Progenitor cell of endocrine pancreas (in vitro differentiated cells): ENCODE measurements around the gene ADIPOR1. TPM values are rescaled to one million over a fixed set of nuclear protein-coding genes. Genes with fewer than 3 reads are reported as not detected.

Source experiments
- DNase-seq: peaks from one replicate; pipeline ENCODE4 v3.0.0; 2021; ENCODE audit warnings: low spot score; ENCODE audit not compliant: unreplicated experiment
- H3K27ac Mint-ChIP-seq: 2 replicates; pipeline ENCODE4 v1.8.0; 2021; ENCODE audit warnings: mild to moderate bottlenecking, moderate library complexity, mixed read lengths
- H3K27me3 Mint-ChIP-seq: 2 replicates; pipeline ENCODE4 v1.8.0; 2021; ENCODE audit warnings: mixed read lengths
- H3K36me3 Mint-ChIP-seq: 2 replicates; pipeline ENCODE4 v1.8.0; 2022; ENCODE audit warnings: mixed read lengths; ENCODE audit not compliant: insufficient read depth
- H3K4me1 Mint-ChIP-seq: 2 replicates; pipeline ENCODE4 v1.8.0; 2021; ENCODE audit warnings: low read depth, mixed read lengths
- H3K4me3 Mint-ChIP-seq: 2 replicates; pipeline ENCODE4 v1.8.0; 2021; ENCODE audit warnings: low read depth, mild to moderate bottlenecking, moderate library complexity, mixed read lengths
- H3K9me3 Mint-ChIP-seq: 2 replicates; pipeline ENCODE4 v1.8.0; 2021; ENCODE audit warnings: low read depth, mixed read lengths
- total RNA-seq: library from RNA; stranded (reverse); gene quantifications from 2 replicates; pipeline ENCODE4 v1.2.1, GENCODE V29; 2021
- TF ChIP-seq, protein P1 (sequence below): fragments of 200-600 bp; sonication (generic); IDR thresholded peaks from one replicate; pipeline ENCODE4 v1.5.0; 2021; ENCODE audit warnings: antibody characterized with exemption, mild to moderate bottlenecking; ENCODE audit not compliant: unreplicated experiment

The ADIPOR1 gene
- total RNA-seq, 1 donor from 2014 or later = 45.7 TPM

DNA sequence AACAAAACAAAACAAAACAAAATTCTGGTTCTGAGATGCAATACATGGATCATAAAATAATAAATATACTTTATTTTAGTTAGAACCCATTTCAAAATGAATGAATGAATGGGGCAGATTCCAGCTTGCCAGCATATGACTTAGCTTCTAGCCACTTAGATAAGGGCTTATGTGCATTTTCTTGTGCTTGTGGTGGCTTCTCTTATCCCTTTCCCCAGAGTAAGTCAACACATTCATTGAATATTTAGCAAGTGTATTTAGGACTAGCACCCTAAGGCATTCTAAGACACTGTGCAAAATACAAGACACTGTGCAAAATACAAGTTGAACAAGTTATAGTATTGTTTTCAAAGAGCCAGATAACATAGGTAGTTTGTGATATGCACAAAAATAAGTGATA, 4.7 kb downstream of the ADIPOR1 start:
- H3K4me3 Mint-ChIP-seq = no peak overlapping the region
- H3K27ac Mint-ChIP-seq = no peak overlapping the region
- H3K9me3 Mint-ChIP-seq = no peaks in the 10 kb centered on the region
- no peak for DNase-seq
- peaks cover 17% of the 10 kb centered on the region for H3K4me1 Mint-ChIP-seq
- H3K36me3 Mint-ChIP-seq = peaks cover 6% of the 10 kb centered on the region
- TF ChIP-seq, protein P1, sequence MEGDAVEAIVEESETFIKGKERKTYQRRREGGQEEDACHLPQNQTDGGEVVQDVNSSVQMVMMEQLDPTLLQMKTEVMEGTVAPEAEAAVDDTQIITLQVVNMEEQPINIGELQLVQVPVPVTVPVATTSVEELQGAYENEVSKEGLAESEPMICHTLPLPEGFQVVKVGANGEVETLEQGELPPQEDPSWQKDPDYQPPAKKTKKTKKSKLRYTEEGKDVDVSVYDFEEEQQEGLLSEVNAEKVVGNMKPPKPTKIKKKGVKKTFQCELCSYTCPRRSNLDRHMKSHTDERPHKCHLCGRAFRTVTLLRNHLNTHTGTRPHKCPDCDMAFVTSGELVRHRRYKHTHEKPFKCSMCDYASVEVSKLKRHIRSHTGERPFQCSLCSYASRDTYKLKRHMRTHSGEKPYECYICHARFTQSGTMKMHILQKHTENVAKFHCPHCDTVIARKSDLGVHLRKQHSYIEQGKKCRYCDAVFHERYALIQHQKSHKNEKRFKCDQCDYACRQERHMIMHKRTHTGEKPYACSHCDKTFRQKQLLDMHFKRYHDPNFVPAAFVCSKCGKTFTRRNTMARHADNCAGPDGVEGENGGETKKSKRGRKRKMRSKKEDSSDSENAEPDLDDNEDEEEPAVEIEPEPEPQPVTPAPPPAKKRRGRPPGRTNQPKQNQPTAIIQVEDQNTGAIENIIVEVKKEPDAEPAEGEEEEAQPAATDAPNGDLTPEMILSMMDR = no peak
- no peaks in the 10 kb centered on the region for H3K27me3 Mint-ChIP-seq

DNA sequence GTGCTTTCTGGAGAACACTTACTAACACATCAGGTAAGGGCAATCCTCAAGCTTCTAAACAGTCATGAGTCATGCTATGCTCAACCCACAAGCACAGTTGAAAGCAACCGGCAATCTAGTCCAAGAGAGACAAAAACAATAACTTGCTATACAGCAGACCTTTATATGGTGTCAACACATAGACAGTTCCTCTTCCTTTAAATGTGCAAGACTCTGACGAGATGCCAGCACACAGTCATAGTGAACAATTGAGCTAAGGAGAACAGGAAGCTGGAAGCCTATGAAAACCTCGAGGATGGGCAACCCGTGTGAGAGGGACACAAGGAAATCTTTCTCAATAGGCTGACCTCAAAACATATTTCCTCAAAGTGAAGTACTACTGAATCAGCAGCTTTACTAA, 5.3 kb downstream of the ADIPOR1 start:
- Mint-ChIP-seq H3K27me3 (no peaks in the 10 kb centered on the region), H3K36me3 (peaks cover 10% of the 10 kb centered on the region), H3K4me1 (peaks cover 17% of the 10 kb centered on the region), H3K9me3 (no peaks in the 10 kb centered on the region), H3K27ac (no peak overlapping the region), H3K4me3 (no peak overlapping the region)
- no peak for DNase-seq
- TF ChIP-seq, protein P1 = no peak

DNA sequence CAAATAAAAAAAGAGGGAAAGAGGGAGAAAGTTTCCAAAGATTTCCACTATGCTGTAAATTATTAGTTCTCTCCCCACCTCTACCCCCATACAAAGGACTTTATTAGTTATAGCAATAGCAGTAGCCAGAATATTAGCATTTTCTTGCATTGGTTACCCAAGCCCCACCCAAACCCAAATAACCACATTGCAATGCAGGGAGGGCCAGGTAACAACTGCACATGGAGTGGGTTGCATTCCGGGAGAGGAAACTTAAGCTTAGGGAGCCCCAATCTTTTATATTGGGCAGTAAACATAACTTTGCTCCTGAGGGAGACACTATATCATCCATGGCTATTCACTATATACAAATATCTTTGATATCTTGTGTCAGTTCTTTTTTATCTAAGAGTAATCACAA, 6.0 kb downstream of the ADIPOR1 start:
- no peak overlapping the region for H3K27ac Mint-ChIP-seq
- no peak overlapping the region for H3K4me3 Mint-ChIP-seq

DNA sequence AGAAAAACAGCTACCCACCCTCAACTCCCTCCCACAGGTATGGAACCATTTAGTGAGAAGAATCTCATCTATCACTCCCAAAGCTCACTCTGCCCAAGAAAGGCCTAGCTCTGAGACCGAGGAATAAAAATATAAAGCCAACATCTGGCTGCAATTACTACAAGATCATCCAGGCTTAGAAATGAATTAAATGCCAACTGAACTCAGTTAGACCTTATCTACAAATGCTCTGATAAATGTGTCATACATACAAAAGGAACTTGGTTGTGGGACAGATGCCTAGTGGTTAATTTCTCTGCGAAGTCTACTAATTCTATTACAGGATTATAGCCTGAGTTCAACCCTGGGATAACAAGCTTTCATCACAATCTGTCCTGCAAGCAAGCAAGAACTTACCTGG, 6.7 kb downstream of the ADIPOR1 start:
- peaks cover 11% of the 10 kb centered on the region for H3K36me3 Mint-ChIP-seq
- H3K4me1 Mint-ChIP-seq = peaks cover 7% of the 10 kb centered on the region
- DNase-seq = no peak
- no peaks in the 10 kb centered on the region for H3K9me3 Mint-ChIP-seq
- no peaks in the 10 kb centered on the region for H3K27me3 Mint-ChIP-seq
- TF ChIP-seq, protein P1 = no peak
- H3K27ac Mint-ChIP-seq = peak overlapping the region; percentile 68
- H3K4me3 Mint-ChIP-seq = no peak overlapping the region

More for the DNA sequence above, 6.0 kb downstream of the ADIPOR1 start:
- Mint-ChIP-seq H3K27me3 (no peaks in the 10 kb centered on the region), H3K9me3 (no peaks in the 10 kb centered on the region), H3K4me1 (peaks cover 12% of the 10 kb centered on the region), H3K36me3 (peaks cover 10% of the 10 kb centered on the region)
- TF ChIP-seq, protein P1 = no peak
- DNase-seq = no peak

DNA sequence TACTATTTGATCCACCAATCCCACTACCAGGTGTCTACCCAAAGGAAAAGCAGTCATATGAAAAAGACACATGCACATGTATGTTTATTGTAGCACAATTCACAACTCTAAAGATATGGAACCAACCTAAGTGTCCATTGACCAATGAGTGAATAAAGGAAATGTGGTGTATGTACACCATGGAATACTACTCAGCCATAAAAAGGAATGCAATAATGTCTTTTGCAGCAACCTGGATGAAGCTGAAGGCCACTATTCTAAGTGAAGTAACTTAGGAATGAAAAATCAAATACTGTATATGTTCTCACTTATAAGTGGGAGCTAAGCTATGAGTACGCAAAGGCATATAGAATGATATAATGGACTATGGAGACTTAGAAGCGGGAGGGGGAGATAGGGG, 12.6 kb downstream of the ADIPOR1 start:
- DNase-seq = no peak
- Mint-ChIP-seq H3K27ac (no peak overlapping the region), H3K27me3 (no peaks in the 10 kb centered on the region), H3K36me3 (peaks cover 32% of the 10 kb centered on the region), H3K4me1 (no peaks in the 10 kb centered on the region), H3K9me3 (no peaks in the 10 kb centered on the region), H3K4me3 (no peak overlapping the region)
- TF ChIP-seq, protein P1 = no peak
